GM21381 (cell line): ENCODE measurements around the gene CAPN8.

Experiments
- ATAC-seq: cut with Tn5 transposase; IDR thresholded peaks from one replicate; pipeline ENCODE4 v1.9.1; 2021; ENCODE audit warnings: mild to moderate bottlenecking, moderate library complexity; ENCODE audit not compliant: unreplicated experiment

Gene CAPN8

GRCh38 chr1:223702735-223703667 is 37.5 kb upstream of the CAPN8 start:
- ATAC-seq, result no peak

GRCh38 chr1:223700942-223701637 is 35.6 kb upstream of the CAPN8 start:
- ATAC-seq, result no peak

GRCh38 chr1:223700388-223700918 is 35.0 kb upstream of the CAPN8 start:
- ATAC-seq, result no peak

- no peak for ATAC-seq
Measured at GRCh38 chr1:223695941-223696340, 30.4 kb upstream of the CAPN8 start.

GRCh38 chr1:223695014-223695548 is 29.6 kb upstream of the CAPN8 start:
- ATAC-seq, result no peak

- no peak for ATAC-seq
Measured at GRCh38 chr1:223691121-223691520, 25.6 kb upstream of the CAPN8 start.

GRCh38 chr1:223684488-223684792 is 18.9 kb upstream of the CAPN8 start:
- no peak for ATAC-seq

- no peak for ATAC-seq
Measured at GRCh38 chr1:223683586-223684487, 18.3 kb upstream of the CAPN8 start.

GRCh38 chr1:223682502-223682901 is 17.0 kb upstream of the CAPN8 start:
- no peak for ATAC-seq

GRCh38 chr1:223680188-223680587 is 14.7 kb upstream of the CAPN8 start:
- ATAC-seq, result no peak

GRCh38 chr1:223678841-223679240 is 13.3 kb upstream of the CAPN8 start:
- ATAC-seq, result no peak

GRCh38 chr1:223674119-223674890 is 8.8 kb upstream of the CAPN8 start:
- ATAC-seq, result no peak

- ATAC-seq, result no peak
Measured at GRCh38 chr1:223670458-223671159, 5.1 kb upstream of the CAPN8 start.

- ATAC-seq, result no peak
Measured at GRCh38 chr1:223669003-223669795, 3.7 kb upstream of the CAPN8 start.

GRCh38 chr1:223667484-223668182 is 2.1 kb upstream of the CAPN8 start:
- no peak for ATAC-seq

GRCh38 chr1:223664106-223664505 is 1.4 kb downstream of the CAPN8 start:
- no peak for ATAC-seq

- ATAC-seq, result no peak
Measured at GRCh38 chr1:223662943-223663342, 2.6 kb downstream of the CAPN8 start.

- no peak for ATAC-seq
Measured at GRCh38 chr1:223659711-223660110, 5.8 kb downstream of the CAPN8 start.
